Activated T-cell treated with anti-CD3 and anti-CD28 coated beads for 4 hours (primary cell): Measurements from ENCODE around the gene PAWR.
"Not testable (repeated sequence)": the region's sequence is repeated elsewhere in the genome, so short reads cannot be mapped to it uniquely, and the experiment has no call there.

Experiments used
- DNase-seq: peaks from one replicate; pipeline ENCODE4 v3.0.0-alpha.2; 2020

PAWR gene

GRCh38 chr12:79644274-79645234, 46.2 kb downstream of the PAWR start:
- DNase-seq: no peak

- DNase-seq: no peak
Observed at GRCh38 chr12:79643821-79644220, 46.9 kb downstream of the PAWR start.

GRCh38 chr12:79638490-79638889, 52.3 kb downstream of the PAWR start:
- DNase-seq: no peak

GRCh38 chr12:79637093-79637492, 53.7 kb downstream of the PAWR start:
- DNase-seq: no peak

GRCh38 chr12:79635676-79636075, 55.1 kb downstream of the PAWR start:
- no peak for DNase-seq

- no peak for DNase-seq
Observed at GRCh38 chr12:79634957-79635471, 55.8 kb downstream of the PAWR start.

GRCh38 chr12:79629561-79629960, 61.2 kb downstream of the PAWR start:
- DNase-seq: no peak

GRCh38 chr12:79626735-79627134, 64.0 kb downstream of the PAWR start:
- DNase-seq: not testable (repeated sequence)

- DNase-seq: no peak
Observed at GRCh38 chr12:79624378-79624777, 66.4 kb downstream of the PAWR start.

- no peak for DNase-seq
Observed at GRCh38 chr12:79619872-79620562, 70.7 kb downstream of the PAWR start.

- DNase-seq: no peak
Observed at GRCh38 chr12:79618848-79619404, 71.8 kb downstream of the PAWR start.

GRCh38 chr12:79617696-79618095, 73.1 kb downstream of the PAWR start:
- DNase-seq: no peak

GRCh38 chr12:79615596-79616560, 74.9 kb downstream of the PAWR start:
- no peak for DNase-seq

GRCh38 chr12:79614730-79615129, 76.0 kb downstream of the PAWR start:
- no peak for DNase-seq

- DNase-seq: no peak
Observed at GRCh38 chr12:79601908-79602307, 88.9 kb downstream of the PAWR start.

GRCh38 chr12:79597910-79598309, 92.9 kb downstream of the PAWR start:
- no peak for DNase-seq

- no peak for DNase-seq
Observed at GRCh38 chr12:79596719-79597350, 93.9 kb downstream of the PAWR start.

- no peak for DNase-seq
Observed at GRCh38 chr12:79595273-79595672, 95.5 kb downstream of the PAWR start.

GRCh38 chr12:79592865-79593264, 97.9 kb downstream of the PAWR start:
- DNase-seq: no peak

- no peak for DNase-seq
Observed at GRCh38 chr12:79591988-79592387, 98.8 kb downstream of the PAWR start.

- DNase-seq: no peak
Observed at GRCh38 chr12:79590751-79591150, 100.0 kb downstream of the PAWR start.

- no peak for DNase-seq
Observed at GRCh38 chr12:79587368-79587767, 103.4 kb downstream of the PAWR start.
